ENCODE measurements around the gene PIGM. TPM values are rescaled to one million over a fixed set of nuclear protein-coding genes. Genes with fewer than 3 reads are reported as not detected.

The PIGM gene
- total RNA-seq, 1 experiment from 2014 or later: 4.4 TPM

DNA sequence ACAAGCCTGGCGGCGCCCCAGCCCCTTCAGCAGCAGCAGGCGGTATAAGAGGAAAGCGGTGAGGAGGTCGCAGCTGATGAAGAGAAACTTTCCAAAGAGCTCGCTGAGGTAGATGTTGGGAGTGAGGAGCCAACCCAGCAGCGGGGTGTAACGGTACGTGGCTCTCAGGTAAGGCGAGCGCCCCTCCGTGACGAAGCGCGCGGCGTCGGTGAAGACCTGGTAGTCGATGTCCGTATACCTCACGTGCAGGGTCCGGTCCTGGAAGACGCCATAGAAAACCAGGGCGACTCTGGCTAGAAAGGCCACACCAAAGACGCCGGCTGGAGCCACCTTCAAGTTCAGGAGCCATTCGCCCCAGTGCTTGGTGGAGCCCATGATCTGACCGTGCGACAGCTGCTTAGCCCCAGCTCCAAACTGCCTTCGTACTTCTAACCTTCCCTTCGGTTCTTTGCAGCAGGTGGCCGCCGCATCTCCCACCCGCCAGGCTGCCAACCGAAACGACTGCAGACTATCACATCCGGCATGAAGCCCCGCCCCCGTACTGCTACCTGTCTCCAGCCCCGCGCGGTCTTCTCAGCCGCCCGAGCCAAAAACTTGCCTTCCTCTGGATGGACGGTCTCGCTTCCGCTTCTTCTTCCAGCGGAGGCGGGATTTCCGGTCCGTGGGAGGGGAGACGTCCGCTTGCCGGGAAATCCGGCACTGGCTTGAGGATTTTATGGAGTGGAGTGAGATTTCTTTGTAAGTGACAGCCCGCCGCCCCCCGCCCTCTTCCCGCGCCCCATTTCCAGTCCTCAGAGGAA, at the start of gene PIGM (continued):
- TF ChIP-seq SMAD3 (CRISPR knock-in tag; IDR thresholded peaks at IDR 0.05; ENCODE audit: borderline replicate concordance) (0 out of 2 replicates have a peak, but pooled peaks have one; percentile 4), ZBTB21 (CRISPR knock-in tag; IDR thresholded peaks at IDR 0.05; ENCODE audit: borderline replicate concordance) (0 out of 2 replicates have a peak, but pooled peaks have one; percentile 23), NR3C1 (CRISPR knock-in tag; conservative IDR thresholded peaks at IDR 0.05; ENCODE audit: low read depth) (no peak), HMGA2 (CRISPR knock-in tag; IDR thresholded peaks at IDR 0.05) (no peak), FOXK1 (CRISPR knock-in tag; IDR thresholded peaks at IDR 0.05) (peak; percentile 54)
- TF ChIP-seq, protein P1, sequence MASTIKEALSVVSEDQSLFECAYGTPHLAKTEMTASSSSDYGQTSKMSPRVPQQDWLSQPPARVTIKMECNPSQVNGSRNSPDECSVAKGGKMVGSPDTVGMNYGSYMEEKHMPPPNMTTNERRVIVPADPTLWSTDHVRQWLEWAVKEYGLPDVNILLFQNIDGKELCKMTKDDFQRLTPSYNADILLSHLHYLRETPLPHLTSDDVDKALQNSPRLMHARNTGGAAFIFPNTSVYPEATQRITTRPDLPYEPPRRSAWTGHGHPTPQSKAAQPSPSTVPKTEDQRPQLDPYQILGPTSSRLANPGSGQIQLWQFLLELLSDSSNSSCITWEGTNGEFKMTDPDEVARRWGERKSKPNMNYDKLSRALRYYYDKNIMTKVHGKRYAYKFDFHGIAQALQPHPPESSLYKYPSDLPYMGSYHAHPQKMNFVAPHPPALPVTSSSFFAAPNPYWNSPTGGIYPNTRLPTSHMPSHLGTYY (CRISPR knock-in tag; IDR thresholded peaks at IDR 0.05): no peak

DNA sequence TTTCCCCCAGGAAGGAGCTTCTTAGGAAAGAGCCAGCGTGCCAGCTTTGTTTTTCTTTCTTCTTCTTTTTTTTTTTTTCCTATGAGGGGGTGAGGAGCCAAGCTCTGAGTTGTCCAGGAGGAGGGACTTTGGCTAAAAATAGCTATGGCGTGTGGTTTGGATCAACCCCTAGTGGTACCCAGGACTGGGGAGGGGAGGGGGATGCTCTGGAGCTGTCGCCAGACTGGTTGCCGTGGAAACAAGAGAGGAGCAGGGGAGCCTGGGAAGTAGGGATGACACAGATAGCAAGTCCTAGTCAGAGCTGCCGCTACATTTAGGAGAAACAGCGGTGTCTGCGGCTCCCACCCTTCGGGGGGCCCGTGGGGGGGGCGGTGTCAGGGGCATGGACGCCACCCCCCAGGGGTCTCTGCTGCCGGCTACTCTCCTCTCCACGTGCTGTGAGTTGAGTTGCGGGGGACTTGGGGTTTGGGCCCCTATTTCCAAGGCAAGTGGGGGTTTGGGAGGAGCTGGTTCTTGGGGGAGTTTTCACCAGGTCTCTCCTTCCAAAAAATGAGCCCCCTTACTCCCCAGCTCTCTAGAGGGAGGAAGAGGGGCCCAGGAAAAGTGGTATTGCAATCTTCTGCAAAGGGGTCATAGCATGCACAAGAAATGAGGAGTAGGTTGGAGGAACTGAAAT, 49.6 kb upstream of the PIGM start, which contains the start of gene KCNJ9:
Gene KCNJ9 (plus strand): TSS at position 278 of the 676 bp plus-strand sequence. CDS start 2,493 bp downstream, outside the sequence.
- CTCF ChIA-PET: interaction anchor here (0.6 to 29.5 kb wide), 11 partner anchors 14 to 210 kb away, joined by 3 to 978 read pairs (median 4); no protein-coding TSS in a partner anchor
- no peak within 1 kb of the TSS for H3K4me3 Mint-ChIP-seq
- peaks cover 16% of the 10 kb centered on the region for H3K4me1 Mint-ChIP-seq
- H3K27me3 Mint-ChIP-seq (ENCODE audit: low read depth): peaks cover 84% of the 10 kb centered on the region
- H3K36me3 Mint-ChIP-seq: no peaks in the 10 kb centered on the region
- no peaks in the 10 kb centered on the region for H3K9me3 Mint-ChIP-seq
- ATAC-seq (no peak), DNase-seq (ENCODE audit: low spot score) (no peak)
- POLR2A ChIA-PET: interaction anchor here (0.9 kb wide), 1 partner anchor 50 kb away, joined by 3 read pairs; no protein-coding TSS in a partner anchor
- no peak within 1 kb of the TSS for H3K27ac Mint-ChIP-seq
- TF ChIP-seq, protein P2, sequence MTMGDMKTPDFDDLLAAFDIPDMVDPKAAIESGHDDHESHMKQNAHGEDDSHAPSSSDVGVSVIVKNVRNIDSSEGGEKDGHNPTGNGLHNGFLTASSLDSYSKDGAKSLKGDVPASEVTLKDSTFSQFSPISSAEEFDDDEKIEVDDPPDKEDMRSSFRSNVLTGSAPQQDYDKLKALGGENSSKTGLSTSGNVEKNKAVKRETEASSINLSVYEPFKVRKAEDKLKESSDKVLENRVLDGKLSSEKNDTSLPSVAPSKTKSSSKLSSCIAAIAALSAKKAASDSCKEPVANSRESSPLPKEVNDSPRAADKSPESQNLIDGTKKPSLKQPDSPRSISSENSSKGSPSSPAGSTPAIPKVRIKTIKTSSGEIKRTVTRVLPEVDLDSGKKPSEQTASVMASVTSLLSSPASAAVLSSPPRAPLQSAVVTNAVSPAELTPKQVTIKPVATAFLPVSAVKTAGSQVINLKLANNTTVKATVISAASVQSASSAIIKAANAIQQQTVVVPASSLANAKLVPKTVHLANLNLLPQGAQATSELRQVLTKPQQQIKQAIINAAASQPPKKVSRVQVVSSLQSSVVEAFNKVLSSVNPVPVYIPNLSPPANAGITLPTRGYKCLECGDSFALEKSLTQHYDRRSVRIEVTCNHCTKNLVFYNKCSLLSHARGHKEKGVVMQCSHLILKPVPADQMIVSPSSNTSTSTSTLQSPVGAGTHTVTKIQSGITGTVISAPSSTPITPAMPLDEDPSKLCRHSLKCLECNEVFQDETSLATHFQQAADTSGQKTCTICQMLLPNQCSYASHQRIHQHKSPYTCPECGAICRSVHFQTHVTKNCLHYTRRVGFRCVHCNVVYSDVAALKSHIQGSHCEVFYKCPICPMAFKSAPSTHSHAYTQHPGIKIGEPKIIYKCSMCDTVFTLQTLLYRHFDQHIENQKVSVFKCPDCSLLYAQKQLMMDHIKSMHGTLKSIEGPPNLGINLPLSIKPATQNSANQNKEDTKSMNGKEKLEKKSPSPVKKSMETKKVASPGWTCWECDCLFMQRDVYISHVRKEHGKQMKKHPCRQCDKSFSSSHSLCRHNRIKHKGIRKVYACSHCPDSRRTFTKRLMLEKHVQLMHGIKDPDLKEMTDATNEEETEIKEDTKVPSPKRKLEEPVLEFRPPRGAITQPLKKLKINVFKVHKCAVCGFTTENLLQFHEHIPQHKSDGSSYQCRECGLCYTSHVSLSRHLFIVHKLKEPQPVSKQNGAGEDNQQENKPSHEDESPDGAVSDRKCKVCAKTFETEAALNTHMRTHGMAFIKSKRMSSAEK (CRISPR knock-in tag; IDR thresholded peaks at IDR 0.05; ENCODE audit: borderline replicate concordance): no peak
- TF ChIP-seq SMAD4 (CRISPR knock-in tag; IDR thresholded peaks at IDR 0.05) (no peak), FOXK1 (CRISPR knock-in tag; IDR thresholded peaks at IDR 0.05) (no peak), ZNF396 (CRISPR knock-in tag; IDR thresholded peaks at IDR 0.05; ENCODE audit: borderline replicate concordance) (no peak), NFYB (CRISPR knock-in tag; conservative IDR thresholded peaks at IDR 0.05; ENCODE audit: low read depth) (no peak), GRHL2 (CRISPR knock-in tag; IDR thresholded peaks at IDR 0.05; ENCODE audit: insufficient replicate concordance, severe bottlenecking) (no peak), SOX15 (CRISPR knock-in tag; IDR thresholded peaks at IDR 0.05) (no peak), MYBL2 (CRISPR knock-in tag; IDR thresholded peaks at IDR 0.05) (no peak)
- TF ChIP-seq, protein P3, sequence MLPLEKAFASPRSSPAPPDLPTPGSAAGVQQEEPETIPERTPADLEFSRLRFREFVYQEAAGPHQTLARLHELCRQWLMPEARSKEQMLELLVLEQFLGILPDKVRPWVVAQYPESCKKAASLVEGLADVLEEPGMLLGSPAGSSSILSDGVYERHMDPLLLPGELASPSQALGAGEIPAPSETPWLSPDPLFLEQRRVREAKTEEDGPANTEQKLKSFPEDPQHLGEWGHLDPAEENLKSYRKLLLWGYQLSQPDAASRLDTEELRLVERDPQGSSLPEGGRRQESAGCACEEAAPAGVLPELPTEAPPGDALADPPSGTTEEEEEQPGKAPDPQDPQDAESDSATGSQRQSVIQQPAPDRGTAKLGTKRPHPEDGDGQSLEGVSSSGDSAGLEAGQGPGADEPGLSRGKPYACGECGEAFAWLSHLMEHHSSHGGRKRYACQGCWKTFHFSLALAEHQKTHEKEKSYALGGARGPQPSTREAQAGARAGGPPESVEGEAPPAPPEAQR (CRISPR knock-in tag; IDR thresholded peaks at IDR 0.05): no peak
- TF ChIP-seq, protein P4, sequence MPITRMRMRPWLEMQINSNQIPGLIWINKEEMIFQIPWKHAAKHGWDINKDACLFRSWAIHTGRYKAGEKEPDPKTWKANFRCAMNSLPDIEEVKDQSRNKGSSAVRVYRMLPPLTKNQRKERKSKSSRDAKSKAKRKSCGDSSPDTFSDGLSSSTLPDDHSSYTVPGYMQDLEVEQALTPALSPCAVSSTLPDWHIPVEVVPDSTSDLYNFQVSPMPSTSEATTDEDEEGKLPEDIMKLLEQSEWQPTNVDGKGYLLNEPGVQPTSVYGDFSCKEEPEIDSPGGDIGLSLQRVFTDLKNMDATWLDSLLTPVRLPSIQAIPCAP (CRISPR knock-in tag; IDR thresholded peaks at IDR 0.05): no peak
- TF ChIP-seq, protein P5, sequence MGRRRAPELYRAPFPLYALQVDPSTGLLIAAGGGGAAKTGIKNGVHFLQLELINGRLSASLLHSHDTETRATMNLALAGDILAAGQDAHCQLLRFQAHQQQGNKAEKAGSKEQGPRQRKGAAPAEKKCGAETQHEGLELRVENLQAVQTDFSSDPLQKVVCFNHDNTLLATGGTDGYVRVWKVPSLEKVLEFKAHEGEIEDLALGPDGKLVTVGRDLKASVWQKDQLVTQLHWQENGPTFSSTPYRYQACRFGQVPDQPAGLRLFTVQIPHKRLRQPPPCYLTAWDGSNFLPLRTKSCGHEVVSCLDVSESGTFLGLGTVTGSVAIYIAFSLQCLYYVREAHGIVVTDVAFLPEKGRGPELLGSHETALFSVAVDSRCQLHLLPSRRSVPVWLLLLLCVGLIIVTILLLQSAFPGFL (CRISPR knock-in tag; IDR thresholded peaks at IDR 0.05; ENCODE audit: borderline replicate concordance): no peak
